Spleen (tissue), 11 donors: ENCODE results near the gene TLR8. TPM values are rescaled to one million over a fixed set of nuclear protein-coding genes. Genes with fewer than 3 reads are reported as not detected.

Experiments
- DNase-seq: peaks from one replicate; pipeline ENCODE4 v3.0.0-alpha.2; 2020
- H3K27ac ChIP-seq, 8 donors: fragments of 200-600 bp; sonication (generic) in 7 of 8; 1 replicate in 4 of 8; 2 replicates in 4 of 8; pipeline versions ENCODE4 v1.5.0 to v1.8.0; 2016 to 2021; ENCODE audit warnings: inconsistent platforms in 4 of 8, mild to moderate bottlenecking in 4 of 8, moderate library complexity in 1 of 8
- H3K27me3 ChIP-seq, 7 donors: fragments of 200-600 bp; sonication (generic) in 6 of 7; replicated peaks in 1 of 7; 1 replicate in 4 of 7; 2 replicates in 3 of 7; pipeline versions ENCODE4 v1.5.0 to v1.8.0; 2016 to 2021; ENCODE audit warnings: inconsistent platforms in 3 of 7, mild to moderate bottlenecking in 1 of 7
- H3K36me3 ChIP-seq, 6 donors: fragments of 200-600 bp; sonication (generic) in 5 of 6; 1 replicate in 4 of 6; 2 replicates in 2 of 6; pipeline versions ENCODE4 v1.5.0 to v1.8.0; 2016 to 2021; ENCODE audit warnings: inconsistent platforms in 2 of 6
- H3K4me1 ChIP-seq, 6 donors: fragments of 200-600 bp; sonication (generic) in 5 of 6; 1 replicate in 3 of 6; 2 replicates in 3 of 6; pipeline versions ENCODE4 v1.5.0 to v1.8.0; 2016 to 2021; ENCODE audit warnings: inconsistent platforms in 3 of 6
- H3K4me3 ChIP-seq, 8 donors: fragments of 200-600 bp; sonication (generic) in 7 of 8; 1 replicate in 4 of 8; 2 replicates in 4 of 8; pipeline versions ENCODE4 v1.5.0 to v1.8.0; 2016 to 2021; ENCODE audit warnings: inconsistent platforms in 4 of 8, mild to moderate bottlenecking in 4 of 8, moderate library complexity in 2 of 8
- H3K9me3 ChIP-seq, 8 donors: fragments of 200-600 bp; sonication (generic) in 7 of 8; 1 replicate in 4 of 8; 2 replicates in 4 of 8; pipeline versions ENCODE4 v1.5.0 to v1.8.0; 2016 to 2021; ENCODE audit warnings: inconsistent platforms in 4 of 8
- CTCF ChIP-seq, 11 experiments: fragments of 200-600 bp in 7 of 11; fragments of 450-650 bp in 4 of 11; sonication (generic) in 4 of 11; IDR thresholded peaks in 8 of 11; conservative IDR thresholded peaks in 3 of 11; 1 replicate in 7 of 11; 2 replicates in 4 of 11; pipeline versions ENCODE4 v1.4.0 to v1.8.0; 2016 to 2021; ENCODE audit warnings: antibody characterized with exemption in 11 of 11, inconsistent platforms in 4 of 11, mild to moderate bottlenecking in 1 of 11
- POLR2A ChIP-seq, 3 donors: fragments of 450-650 bp; IDR thresholded peaks; one replicate each; pipeline ENCODE4 v1.5.1; 2017; ENCODE audit warnings: antibody characterized with exemption in 3 of 3, mild to moderate bottlenecking in 1 of 3
- POLR2AphosphoS5 ChIP-seq, 3 donors: sonication (generic); formaldehyde crosslinking; IDR thresholded peaks; one replicate each; pipeline ENCODE4 v1.5.1; 2017; ENCODE audit warnings: antibody characterized with exemption in 3 of 3
- WGBS, 5 donors: extraction: QIAGEN DNeasy Blood & Tissue Kit in 3 of 5; methylation state at CpG; one replicate each; pipeline versions ENCODE4 v1.1.5 to v1.1.7; 2013 to 2018; 5-methylcytosine and 5-hydroxymethylcytosine counted together
- intact Hi-C: fragments of 100-400 bp; cut with DNase I; formaldehyde crosslinking; loops from one replicate; pipeline ENCODE4 v1.15.0; 2023; ENCODE audit warnings: low total_unique reads
- polyA plus RNA-seq, 3 donors: library from polyadenylated mRNA; stranded (reverse); fragments of 200-250 nt; gene quantifications; one replicate each; pipeline ENCODE4 v1.2.1, GENCODE V29; 2013
- total RNA-seq, 7 donors: library from RNA; depleted of rRNA in 3 of 7; stranded (reverse); fragments of >200 nt in 3 of 7; fragmentation: NEBNext Ultra II Directional in 4 of 7; extraction: Animal tissue kit (Norgen Biotek cat#: 25700) in 4 of 7; gene quantifications; one replicate each; pipeline versions ENCODE4 v1.1.0 to v1.2.1, GENCODE V29; 2016 to 2021
- donor health status: healthy with polysubstance abuse.
- donor health status: DM: no; HTN: no; CAD: no; lungs with moderate emphysema.
- donor health status: DM: no; HTN: no; CAD: no.
- donor health status: Bipolar disorder and iron deficiency.
- donor health status: healthy.
- donor health status: DM: no; HTN: no; CAD: no.
- donor health status: DM: yes; HTN: yes; CAD: no.

Gene TLR8
- total and polyA plus RNA-seq, 10 donors: 1.1 to 76.5 (median 23.0) TPM

GRCh38 chrX:12919620-12920019 is 13.2 kb downstream of the TLR8 start:
- no peak for TF ChIP-seq CTCF (IDR thresholded peaks at IDR 0.05 in 8 of 11, conservative IDR thresholded peaks at IDR 0.05 in 3 of 11)
- no peak for TF ChIP-seq POLR2A (IDR thresholded peaks at IDR 0.05)
- TF ChIP-seq POLR2AphosphoS5 (IDR thresholded peaks at IDR 0.05): no peak
- no peak overlapping the region for H3K4me3 ChIP-seq
- intact Hi-C loops: no loop called here
- peaks cover 0 to 17% (median 4%) of the 10 kb centered on the region in 7 donors for H3K27me3 ChIP-seq
- 75 to 95% (median 80%) methylated on average over 8 of the region's 8 CpGs for WGBS, 5 donors
- H3K36me3 ChIP-seq: no peaks in the 10 kb centered on the region
- no peak for DNase-seq
- no peaks in the 10 kb centered on the region for H3K4me1 ChIP-seq
- H3K27ac ChIP-seq: peak overlapping the region in 3 of 8 donors; percentile 4 to 48 (median 38)
- no peaks in the 10 kb centered on the region for H3K9me3 ChIP-seq

DNA sequence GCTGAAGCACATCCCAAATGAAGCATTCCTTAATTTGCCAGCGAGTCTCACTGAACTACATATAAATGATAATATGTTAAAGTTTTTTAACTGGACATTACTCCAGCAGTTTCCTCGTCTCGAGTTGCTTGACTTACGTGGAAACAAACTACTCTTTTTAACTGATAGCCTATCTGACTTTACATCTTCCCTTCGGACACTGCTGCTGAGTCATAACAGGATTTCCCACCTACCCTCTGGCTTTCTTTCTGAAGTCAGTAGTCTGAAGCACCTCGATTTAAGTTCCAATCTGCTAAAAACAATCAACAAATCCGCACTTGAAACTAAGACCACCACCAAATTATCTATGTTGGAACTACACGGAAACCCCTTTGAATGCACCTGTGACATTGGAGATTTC is 14.6 kb downstream of the TLR8 start:
- Histone ChIP-seq H3K27ac (no peak overlapping the region), H3K4me3 (no peak overlapping the region), H3K4me1 (no peaks in the 10 kb centered on the region), H3K9me3 (no peaks in the 10 kb centered on the region), H3K27me3 (peaks cover 0 to 15% (median 2%) of the 10 kb centered on the region in 7 donors), H3K36me3 (no peaks in the 10 kb centered on the region)
- intact Hi-C loops: no loop called here
- no peak for DNase-seq
- 69 to 89% (median 77%) methylated on average over 8 of the region's 8 CpGs for WGBS, 5 donors
- no peak for TF ChIP-seq CTCF (IDR thresholded peaks at IDR 0.05 in 8 of 11, conservative IDR thresholded peaks at IDR 0.05 in 3 of 11)
- no peak for TF ChIP-seq POLR2A (IDR thresholded peaks at IDR 0.05)
- no peak for TF ChIP-seq POLR2AphosphoS5 (IDR thresholded peaks at IDR 0.05)

DNA sequence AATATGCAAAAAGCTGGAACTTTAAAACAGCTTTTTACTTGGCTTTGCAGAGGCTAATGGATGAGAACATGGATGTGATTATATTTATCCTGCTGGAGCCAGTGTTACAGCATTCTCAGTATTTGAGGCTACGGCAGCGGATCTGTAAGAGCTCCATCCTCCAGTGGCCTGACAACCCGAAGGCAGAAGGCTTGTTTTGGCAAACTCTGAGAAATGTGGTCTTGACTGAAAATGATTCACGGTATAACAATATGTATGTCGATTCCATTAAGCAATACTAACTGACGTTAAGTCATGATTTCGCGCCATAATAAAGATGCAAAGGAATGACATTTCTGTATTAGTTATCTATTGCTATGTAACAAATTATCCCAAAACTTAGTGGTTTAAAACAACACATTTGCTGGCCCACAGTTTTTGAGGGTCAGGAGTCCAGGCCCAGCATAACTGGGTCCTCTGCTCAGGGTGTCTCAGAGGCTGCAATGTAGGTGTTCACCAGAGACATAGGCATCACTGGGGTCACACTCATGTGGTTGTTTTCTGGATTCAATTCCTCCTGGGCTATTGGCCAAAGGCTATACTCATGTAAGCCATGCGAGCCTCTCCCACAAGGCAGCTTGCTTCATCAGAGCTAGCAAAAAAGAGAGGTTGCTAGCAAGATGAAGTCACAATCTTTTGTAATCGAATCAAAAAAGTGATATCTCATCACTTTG is 15.6 kb downstream of the TLR8 start:
- intact Hi-C loops: no loop called here
- DNase-seq: no peak
- WGBS, 5 donors: 85 to 94% (median 93%) methylated on average over 10 of the region's 10 CpGs

DNA sequence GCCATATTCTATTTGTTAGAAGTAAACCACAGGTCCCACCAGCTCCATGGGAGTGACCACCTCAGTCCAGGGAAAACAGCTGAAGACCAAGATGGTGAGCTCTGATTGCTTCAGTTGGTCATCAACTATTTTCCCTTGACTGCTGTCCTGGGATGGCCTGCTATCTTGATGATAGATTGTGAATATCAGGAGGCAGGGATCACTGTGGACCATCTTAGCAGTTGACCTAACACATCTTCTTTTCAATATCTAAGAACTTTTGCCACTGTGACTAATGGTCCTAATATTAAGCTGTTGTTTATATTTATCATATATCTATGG is 16.1 kb downstream of the TLR8 start:
- DNase-seq: no peak
- Histone ChIP-seq H3K9me3 (no peaks in the 10 kb centered on the region), H3K27ac (no peak overlapping the region), H3K36me3 (no peaks in the 10 kb centered on the region), H3K4me3 (no peak overlapping the region), H3K27me3 (peaks cover 0 to 10% (median 0%) of the 10 kb centered on the region in 7 donors), H3K4me1 (no peaks in the 10 kb centered on the region)
- TF ChIP-seq CTCF (IDR thresholded peaks at IDR 0.05 in 8 of 11, conservative IDR thresholded peaks at IDR 0.05 in 3 of 11) (no peak), POLR2AphosphoS5 (IDR thresholded peaks at IDR 0.05) (no peak), POLR2A (IDR thresholded peaks at IDR 0.05) (no peak)
- intact Hi-C loops: no loop called here

More for the DNA sequence above, 15.6 kb downstream of the TLR8 start:
- TF ChIP-seq POLR2A (IDR thresholded peaks at IDR 0.05) (no peak), POLR2AphosphoS5 (IDR thresholded peaks at IDR 0.05) (no peak), CTCF (IDR thresholded peaks at IDR 0.05 in 8 of 11, conservative IDR thresholded peaks at IDR 0.05 in 3 of 11) (no peak)
- H3K4me1 ChIP-seq: no peaks in the 10 kb centered on the region
- no peaks in the 10 kb centered on the region for H3K36me3 ChIP-seq
- no peak overlapping the region for H3K4me3 ChIP-seq
- no peaks in the 10 kb centered on the region for H3K9me3 ChIP-seq
- no peak overlapping the region for H3K27ac ChIP-seq
- H3K27me3 ChIP-seq: peaks cover 0 to 10% (median 0%) of the 10 kb centered on the region in 7 donors
